ENCODE results near the gene MAP1LC3B.

MAP1LC3B gene

DNA sequence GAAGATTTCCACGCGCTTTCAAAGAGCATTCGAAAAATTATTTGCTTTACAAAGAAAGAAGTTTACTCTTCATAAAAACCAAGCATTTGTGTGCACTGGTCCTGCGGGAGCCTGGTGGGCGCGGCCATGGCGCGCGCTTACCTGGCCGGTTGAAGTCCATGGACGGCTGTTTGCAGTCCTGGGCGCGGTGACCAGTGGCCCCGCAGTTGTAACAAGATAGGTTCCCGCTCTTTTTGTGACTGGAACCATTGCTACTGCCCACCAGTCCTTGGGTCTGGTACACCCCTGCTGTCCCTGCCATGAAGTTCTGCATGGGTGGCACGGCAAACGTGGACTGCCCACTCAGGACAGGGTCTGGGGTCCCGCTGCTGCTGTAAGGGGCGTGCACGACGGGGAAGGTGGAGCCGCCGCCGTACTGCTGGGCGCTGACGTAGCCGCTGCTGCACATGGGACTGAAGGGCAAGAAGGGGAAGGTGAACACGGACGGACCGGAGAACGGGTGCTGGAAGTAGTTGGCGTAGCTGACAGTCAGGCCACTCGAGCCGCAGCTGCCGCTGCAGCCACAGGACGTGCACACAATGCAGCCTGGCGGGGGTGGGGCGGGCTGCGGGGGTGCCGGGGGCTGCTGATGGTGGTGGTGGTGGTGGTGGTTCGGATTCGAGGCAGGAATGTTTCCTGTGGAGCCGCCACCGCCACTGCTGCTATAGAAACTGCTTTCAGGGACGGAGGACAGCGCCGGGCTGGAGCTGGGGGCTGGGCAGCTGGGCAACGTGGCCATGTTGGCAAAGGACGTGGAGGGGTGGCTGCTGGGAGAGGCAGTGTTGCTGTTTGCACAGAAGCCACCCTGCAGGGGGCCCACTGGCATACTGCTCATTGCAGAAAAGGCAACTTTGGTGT, 19.5 kb downstream of the MAP1LC3B start:
- DNase-seq = no peak

DNA sequence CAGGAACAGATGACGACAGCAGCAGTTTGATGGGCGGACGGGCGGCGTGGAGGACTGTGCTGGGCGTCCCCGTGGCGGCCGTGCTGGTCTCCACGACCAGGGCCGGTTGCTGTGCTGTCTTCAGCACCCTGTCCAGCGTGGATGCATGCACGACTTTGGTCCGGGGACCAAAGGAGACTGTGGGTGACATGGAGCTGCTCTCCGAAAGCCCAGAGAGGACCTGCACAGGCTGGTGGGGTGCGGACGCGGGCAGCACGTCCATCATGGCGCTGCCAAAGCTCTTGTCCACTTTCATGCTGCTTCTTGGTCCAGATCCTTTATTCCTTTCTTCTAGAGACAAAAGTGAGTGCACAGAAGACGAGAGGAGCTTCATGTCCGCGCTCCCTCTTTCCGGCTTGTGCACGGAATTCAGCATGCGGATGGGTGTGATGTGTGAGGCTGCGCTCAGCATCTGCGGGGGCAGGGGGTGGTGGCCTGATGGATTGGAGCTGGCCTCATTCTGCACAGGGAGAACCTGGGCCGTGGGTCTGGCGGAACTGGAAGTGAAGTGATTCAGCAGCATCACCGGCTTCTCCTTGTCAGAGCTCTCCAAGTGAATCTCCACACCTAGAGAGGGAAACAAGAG, 20.3 kb downstream of the MAP1LC3B start:
- no peak for DNase-seq

DNA sequence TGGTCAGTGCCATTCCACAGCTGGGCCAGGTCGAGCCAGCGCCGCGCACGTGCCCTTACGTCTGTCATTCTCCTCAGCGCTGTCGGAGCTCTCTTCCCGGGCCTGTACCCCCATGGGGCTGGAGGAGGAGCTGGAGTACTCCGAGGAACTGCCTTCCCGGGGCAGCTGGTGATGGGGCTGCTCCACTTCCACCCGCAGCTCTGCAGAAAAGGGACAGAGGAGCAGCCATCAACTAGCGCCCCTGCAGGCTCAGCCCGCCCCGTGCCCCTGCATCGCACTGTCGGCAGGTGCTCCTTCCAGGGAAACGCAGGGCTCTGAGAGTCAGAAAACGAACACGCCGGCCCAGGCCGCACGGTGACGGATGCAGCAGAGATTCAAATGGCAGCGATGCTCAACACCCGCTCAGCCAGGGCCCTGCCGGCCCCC, 20.9 kb downstream of the MAP1LC3B start:
- DNase-seq = no peak

DNA sequence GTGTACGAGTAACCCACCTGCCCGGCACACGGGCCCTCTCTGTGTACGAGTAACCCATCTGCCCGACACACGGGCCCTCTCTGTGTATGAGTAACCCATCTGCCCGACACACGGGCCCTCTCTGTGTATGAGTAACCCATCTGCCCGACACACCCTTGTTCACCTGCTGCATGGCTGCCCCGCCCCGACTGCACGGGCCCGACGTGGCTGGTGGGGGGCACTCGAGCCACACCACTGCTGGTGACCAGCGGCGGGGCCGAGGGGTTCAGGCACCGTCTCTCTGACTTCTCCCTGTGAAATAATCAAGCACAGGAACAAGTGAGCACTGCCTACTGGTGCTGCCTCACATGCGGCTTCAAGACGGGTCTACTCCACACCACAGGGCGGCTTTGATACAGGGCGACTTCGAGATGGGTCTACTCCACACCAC, 22.1 kb downstream of the MAP1LC3B start:
- DNase-seq = no peak

DNA sequence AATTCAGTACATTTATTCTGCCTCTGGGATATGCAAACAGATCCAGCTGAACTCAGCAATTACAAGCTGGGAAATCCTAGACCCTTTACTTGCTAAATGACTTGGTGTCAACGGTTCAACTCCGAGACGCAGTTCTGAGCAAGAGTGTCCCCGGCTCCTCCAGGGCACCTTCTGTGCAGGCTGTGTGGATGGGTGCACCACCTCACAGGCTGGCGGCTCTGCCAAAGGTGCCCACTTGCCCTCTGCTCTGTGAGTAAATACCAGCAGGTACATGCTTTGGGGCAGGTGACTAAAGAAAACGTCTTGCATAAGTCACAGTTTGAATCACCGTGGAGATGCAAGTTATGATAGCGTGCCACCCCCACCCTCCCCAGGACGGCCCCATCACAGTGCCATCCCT, 23.3 kb downstream of the MAP1LC3B start:
- DNase-seq = no peak

DNA sequence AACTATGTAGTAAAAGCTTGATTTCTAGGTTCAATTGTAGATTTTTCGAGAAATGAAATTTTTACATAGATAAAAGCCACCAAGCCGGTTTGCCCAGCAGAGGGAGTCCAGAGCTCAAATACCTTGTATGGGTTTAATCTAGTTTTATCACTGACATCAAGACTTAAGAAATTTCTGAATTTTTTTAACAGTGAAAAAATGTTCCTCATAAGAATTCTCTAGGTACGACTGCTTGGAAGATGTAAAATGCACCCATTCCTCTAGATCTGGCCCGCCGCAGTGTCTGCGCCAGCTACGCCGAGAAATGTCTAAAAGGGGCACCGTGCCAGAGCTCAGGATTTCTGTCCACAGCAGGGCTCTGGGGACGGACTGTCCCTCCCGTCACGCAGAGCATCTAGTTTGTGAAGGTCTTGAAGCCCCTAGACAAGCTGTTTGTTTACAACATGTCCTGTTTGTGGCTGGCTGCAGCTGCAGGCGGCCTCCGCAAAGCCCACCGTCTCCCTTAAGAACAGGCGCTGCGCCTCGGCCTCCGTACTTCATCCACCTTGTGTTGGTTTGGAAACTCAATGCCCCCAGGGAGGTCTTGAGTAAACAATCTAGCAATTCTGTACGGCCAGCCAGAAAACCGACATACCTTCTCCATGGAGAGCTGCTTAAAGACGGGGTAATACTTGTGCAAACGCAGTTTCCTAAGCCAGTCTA, 24.8 kb downstream of the MAP1LC3B start:
- DNase-seq = peak in 1 of 2 donors; percentile 28

DNA sequence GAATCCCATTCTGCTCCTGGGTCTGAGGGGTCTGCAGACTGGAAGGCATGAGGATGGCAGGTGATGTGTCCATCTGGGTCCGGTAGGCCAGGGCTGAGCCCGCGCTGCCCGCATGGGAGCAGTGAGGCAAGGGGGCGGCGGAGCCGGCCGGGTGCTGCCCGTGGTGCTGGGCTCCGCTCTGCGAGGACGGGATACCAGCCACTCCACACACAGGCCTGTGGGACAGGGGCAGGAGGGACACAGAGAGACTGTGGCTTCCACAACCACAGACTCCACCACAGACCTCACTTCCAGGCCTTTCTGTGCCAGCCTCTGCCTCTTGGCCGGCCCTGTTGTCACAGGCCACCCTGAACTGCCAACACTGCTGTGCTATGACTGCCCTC, 25.4 kb downstream of the MAP1LC3B start:
- no peak for DNase-seq

DNA sequence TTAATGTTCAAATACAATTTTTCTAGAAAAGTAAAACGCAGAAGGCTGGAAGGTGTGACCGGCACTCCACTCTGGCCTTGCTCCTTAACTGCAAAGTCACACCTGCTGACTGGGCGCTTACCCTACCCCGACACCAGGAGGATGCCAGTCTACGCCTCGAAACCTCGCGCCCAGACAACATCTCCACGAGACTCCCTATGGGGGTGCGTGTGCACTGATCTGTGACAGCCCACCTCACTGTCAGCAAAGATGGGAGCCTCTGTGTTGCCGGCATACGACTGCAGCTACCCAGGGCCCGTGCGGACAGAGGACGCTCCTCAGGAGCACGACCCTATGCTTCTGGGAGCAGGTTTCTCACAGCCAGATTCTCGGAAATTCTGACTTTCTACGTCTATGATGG, 26.1 kb downstream of the MAP1LC3B start:
- DNase-seq = no peak

DNA sequence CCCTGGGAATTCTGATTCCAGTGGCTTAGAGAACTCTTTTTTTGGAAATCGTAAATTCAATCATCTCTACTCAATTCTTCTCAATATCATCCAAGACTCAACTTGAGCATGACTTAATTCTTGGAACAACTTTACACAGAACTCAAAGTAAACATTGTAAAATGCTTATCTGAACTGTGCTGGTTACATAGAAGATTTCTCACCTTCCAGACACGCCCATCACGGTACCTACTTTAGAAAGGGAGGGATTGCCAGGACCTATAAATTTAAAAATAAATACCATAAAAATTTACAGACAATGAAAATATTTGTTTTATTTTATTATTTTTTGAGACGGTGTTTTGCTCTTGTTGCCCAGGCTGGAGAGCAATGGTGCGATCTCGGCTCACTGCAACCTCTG, 26.5 kb downstream of the MAP1LC3B start:
- DNase-seq = no peak

DNA sequence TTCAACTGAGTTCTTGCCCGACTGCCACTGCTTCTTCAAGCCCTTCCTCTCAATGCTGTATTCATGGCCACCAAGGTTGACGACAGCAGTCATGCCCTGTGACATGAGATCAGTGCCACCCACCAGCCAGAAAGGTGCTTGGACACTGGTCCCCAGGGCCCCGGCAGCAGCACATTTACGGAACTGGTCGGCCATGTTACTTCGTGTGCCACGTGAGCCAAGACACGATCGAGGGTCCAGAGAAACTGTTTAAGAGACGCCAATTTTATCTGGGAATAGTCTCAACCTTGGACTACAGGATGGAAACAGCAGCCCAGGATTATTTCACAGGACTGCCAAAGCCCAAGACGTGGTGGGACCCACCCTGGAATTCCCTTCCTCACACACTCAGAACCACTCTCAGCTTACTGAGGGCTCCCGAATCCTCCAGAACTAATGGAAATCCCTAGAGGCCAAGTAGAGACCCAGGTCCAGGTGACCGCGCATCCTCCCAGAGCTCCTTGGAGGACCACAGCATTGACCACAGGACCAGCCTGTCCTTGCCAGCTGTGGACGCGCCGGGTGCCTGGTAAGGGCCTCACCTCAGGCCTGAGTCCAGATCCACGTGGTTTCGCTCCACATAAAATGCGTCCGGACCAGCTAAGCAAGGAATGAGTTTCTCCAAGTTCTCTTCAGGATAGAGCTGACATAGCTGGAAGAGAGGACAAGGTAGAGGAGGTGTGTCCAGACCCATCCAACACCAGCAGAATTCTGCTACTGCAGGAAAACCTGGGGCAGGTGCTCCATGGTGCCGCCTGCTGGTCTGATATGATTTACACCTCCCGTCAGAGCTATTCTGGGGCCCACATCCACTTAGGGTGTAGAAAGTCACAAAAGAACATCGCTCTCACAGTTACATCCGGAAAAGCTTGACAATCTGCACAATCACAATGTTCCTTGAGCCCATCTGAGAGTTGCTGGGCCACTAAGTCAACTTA, 28.2 kb downstream of the MAP1LC3B start:
- no peak for DNase-seq

DNA sequence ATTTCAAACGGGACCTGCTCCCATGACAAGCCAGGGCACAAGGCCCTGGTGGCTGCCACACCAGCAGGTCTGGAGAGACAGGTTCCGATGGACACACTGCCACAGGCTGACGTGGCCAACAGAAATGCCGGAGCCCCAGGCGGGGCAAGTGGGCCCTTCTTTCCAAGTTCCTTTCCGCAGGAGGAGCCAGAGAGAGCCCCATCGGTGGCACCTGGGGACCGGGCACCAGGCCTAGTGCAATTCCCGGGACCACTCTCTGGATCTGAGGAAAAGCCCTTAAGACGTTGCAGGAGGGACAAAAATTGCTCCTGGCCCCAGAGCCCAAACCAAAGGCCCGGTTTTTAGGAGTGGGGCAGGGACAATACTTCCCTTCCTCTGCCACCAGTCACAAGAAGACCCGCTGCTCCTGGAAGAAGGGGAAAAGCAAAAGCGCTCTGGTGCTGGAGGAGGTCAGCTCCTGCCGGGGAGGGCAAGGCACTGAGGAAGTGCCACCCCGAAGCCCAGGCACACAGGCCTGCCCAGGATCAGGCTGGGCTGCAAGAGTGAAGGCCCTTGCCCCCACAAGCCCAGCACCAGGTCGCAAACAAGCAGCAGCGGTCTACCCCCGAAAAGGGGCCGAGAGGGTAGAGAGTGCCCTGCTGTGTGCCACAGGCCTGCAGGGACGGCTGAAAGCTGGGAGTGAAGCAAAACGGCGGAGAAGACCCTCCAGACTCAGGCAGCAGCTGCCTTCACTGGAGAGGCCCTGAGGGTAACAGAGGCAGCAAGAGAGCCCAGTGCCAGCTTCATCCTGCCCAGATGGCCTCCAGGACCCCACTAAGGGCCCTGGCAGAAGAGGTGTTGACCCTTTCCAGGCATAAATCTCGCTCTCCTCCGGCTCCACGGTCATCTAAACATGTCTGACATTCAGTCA, 29.1 kb downstream of the MAP1LC3B start:
- no peak for DNase-seq

DNA sequence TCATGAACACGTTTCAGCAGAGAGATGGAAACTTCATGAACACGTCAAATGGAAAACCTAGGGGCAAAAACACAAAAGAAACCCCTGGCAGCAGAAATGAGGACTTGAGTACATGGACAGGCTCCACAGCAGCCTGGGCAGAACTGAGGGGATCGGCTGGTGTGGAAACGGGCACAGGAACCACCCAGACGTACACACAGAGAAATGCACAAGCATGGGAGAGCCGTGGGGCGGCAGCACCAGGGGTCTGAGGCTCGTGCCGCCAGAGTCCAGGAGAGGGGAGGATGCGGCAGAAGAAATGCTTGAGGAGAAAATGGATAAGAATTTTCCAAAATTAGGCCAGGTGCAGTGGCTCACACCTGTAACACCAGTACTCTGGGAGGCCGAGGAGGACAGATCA, 30.0 kb downstream of the MAP1LC3B start:
- no peak for DNase-seq

DNA sequence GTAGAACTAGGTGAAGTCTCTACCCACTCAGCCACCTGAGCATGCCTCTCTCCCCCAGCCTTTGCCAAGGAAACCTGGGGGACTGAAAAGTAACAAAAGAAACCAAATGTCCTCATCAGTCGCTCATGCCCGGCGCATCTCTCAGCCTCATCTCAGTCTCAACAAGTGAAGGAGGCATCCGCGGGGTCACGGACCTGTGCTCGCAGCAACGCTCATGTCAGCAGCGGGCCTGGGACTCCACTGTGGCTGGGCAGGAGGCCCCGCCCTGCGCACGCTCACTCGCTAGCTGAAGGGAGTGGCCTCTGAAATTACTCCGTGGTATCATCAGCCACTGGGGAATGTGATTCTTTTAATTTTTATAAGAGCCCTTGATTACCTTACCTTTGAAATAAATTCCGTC, 31.3 kb downstream of the MAP1LC3B start:
- DNase-seq = no peak

DNA sequence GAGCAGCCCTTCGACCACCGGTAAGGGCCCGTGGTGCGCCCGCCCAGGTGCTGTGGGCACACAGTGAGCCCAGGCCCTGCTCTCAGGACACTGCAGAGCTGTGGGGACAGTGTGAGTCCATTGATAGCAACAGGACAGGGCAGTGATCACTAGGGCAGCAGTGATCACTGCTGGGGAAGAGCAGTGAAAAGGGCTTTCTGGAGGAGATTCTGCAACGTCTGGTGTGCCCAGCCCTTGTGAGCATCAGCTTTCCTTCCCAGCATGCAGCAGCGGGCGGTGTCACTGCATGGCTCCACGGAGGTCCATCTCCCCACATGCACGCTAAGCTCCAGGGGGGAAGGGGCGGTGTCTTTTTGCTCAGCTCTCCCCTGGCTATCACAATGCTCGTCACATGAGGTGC, 32.1 kb downstream of the MAP1LC3B start:
- DNase-seq = no peak

DNA sequence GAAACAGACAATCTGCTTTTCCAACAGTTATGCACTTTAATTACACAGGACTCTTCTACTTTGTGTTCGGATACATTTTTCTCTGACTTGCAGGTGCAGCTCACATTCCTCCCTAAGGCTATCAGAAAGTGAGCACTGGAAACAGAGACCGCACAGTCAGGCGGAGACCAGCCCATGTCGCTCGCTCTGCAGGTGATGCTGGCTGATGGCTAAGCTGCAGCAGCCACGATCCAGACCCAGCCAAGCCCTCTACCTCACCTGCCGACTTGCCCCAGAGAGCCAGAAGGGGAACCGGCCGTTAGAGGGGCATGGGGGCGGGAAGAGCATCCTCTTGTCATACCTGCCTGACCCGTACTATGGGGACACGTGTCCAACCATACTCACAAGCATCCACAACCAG, 33.8 kb downstream of the MAP1LC3B start:
- no peak for DNase-seq

DNA sequence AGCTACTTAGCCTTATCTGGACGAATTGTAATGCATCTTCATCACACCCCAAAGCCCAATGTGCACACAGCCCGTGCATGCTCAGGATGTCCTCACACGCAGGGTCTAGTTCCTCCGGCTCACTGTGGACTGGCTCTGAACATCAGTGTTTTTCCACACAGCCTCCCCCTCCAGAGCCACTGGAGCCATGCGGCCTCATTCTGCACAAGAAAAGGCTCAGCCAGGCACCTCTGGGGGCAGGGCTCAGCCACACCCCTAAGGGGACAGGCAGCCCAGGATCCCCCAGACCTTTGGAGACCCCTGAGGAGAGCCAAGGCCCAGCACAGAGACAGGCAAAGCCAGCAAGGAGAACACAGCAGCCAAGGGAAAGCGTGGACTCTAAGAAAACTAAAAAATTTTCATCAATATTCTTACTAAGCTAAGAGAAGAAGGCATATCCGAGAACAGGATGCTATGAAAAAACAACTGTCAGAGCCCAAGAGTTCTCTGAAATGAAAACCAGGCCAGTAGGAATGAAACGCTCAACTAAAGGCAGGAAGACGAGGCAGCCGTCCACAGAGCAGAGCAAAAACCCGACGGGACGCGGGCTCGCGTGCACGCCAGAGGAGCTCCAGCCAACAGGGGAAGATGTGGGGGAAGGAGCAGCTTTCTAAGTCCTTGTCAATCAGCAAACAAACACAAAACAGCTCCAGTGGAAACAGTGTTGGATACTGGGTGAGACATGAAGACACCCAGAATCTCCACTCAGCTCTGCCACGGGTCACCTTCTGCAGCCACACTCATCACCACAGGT, 34.5 kb downstream of the MAP1LC3B start:
- DNase-seq = no peak

DNA sequence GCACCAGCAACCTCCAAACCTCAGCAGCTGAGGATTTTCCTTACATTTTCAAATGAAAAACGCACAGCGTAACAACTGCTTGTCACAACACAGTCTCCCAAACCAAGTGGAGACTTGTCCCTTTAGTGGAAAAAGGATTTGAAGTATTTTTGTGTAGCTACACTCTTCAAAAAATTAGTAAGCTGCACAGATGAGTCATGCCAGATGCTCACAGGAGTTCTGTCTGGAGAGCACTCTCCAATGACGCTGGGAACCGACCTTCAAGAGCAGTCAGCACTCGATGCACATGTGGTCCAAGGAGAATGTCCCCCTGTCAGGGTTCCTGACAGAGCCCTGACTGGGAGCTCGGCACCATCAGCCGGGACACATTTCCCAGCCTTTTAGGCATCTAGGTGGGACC, 39.8 kb downstream of the MAP1LC3B start:
- no peak for DNase-seq

DNA sequence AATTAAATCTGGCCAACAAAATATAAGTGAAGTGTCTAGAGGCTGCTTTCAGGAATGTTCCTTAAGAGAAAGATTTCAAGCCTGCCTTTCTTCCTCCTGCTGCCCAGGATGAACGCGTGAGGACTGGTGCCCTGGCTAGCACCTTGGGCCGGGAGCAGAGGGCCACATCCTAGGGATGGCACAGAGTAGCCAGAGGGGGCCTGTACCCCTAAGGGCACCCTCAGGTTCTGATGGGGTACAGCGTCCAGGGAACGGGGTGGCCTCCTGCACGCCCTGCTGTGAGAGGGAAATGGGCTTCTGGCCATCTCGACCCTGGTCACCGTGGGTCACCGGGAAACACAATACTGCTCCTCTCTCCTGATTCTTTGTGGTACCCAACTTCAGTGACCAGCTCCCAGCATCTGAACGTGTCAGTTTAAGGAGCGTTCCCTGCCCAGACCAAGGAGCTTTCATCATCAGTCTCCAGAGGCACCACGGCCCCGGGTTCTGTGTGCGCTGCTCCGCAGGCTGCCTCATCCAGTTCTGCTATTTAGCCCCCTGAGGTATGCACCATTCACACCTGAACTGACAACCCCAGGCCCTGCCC, 40.3 kb downstream of the MAP1LC3B start:
- DNase-seq = no peak

DNA sequence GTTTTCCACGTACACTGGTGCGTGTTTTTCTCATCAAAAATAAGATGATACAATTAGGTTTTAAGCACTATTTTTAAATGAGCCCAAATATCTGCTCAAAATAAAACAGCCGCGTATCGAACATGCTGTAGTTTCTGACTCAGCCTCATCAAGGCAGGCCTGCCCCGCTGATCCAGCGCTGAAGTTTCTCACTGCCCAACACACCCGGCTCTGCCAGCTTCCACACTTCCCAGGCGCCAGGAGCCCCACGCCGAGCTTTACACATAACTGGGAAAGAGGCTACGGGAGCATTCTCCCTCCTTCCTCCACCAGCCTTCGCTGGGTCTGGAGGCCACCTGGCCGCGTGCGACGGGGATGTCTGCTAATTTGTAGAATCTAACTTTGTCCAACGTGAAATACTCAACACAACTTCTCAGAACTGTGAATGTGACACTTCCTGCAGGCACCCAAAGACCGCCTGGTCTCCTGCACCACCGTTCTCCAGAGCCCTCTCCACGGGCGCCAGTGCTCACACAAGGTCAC, 42.1 kb downstream of the MAP1LC3B start:
- no peak for DNase-seq

Data from CD4-positive, alpha-beta T cell treated with Interleukin-4 for 1 hour (primary cell).